Measurements from ENCODE around the gene FUNDC2.
"Not testable (repeated sequence)": the region's sequence is repeated elsewhere in the genome, so short reads cannot be mapped to it uniquely, and the experiment has no call there.

DNA sequence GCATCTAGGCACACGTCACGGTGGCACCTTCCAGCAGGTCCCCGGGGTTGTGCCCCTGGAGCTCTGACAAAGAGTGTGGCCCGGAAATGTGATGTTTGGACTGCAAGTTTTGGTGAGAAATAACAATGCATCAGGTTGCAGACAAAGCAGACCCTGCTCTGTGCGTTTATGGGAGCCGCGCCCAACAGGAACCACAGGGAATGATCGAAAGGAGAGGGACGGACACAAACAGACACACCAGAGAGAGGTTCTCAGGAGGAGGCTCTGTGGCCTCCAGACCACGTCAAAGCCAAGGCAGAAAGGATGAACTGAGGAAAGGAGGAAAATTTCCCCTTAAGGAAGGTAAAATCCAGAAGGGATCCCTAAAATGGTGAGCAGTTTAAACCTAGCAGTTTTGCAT is 20.3 kb upstream of the FUNDC2 start:
- TF ChIP-seq, protein P1, sequence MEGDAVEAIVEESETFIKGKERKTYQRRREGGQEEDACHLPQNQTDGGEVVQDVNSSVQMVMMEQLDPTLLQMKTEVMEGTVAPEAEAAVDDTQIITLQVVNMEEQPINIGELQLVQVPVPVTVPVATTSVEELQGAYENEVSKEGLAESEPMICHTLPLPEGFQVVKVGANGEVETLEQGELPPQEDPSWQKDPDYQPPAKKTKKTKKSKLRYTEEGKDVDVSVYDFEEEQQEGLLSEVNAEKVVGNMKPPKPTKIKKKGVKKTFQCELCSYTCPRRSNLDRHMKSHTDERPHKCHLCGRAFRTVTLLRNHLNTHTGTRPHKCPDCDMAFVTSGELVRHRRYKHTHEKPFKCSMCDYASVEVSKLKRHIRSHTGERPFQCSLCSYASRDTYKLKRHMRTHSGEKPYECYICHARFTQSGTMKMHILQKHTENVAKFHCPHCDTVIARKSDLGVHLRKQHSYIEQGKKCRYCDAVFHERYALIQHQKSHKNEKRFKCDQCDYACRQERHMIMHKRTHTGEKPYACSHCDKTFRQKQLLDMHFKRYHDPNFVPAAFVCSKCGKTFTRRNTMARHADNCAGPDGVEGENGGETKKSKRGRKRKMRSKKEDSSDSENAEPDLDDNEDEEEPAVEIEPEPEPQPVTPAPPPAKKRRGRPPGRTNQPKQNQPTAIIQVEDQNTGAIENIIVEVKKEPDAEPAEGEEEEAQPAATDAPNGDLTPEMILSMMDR (IDR thresholded peaks at IDR 0.05): not testable (repeated sequence)
- TF ChIP-seq POLR2A, POLR2AphosphoS5 (IDR thresholded peaks at IDR 0.05): not testable (repeated sequence)
